Mesothelial cell of epicardium (in vitro differentiated cells): Measurements from ENCODE around the gene TRIP12. TPM values are rescaled to one million over a fixed set of nuclear protein-coding genes. Genes with fewer than 3 reads are reported as not detected.

ENCODE experiments used
- DNase-seq, 2 experiments: peaks; one replicate each; pipeline ENCODE4 v3.0.0; 2021; ENCODE audit warnings: low spot score in 2 of 2; ENCODE audit not compliant: unreplicated experiment in 2 of 2
- H3K27ac Mint-ChIP-seq: 2 replicates; pipeline ENCODE4 v1.8.0; 2021; ENCODE audit warnings: mixed read lengths
- H3K27me3 Mint-ChIP-seq: 2 replicates; pipeline ENCODE4 v1.8.0; 2021; ENCODE audit warnings: low read depth, mixed read lengths
- H3K36me3 Mint-ChIP-seq: 2 replicates; pipeline ENCODE4 v1.8.0; 2021; ENCODE audit warnings: mixed read lengths
- H3K4me1 Mint-ChIP-seq: 2 replicates; pipeline ENCODE4 v1.8.0; 2021; ENCODE audit warnings: mixed read lengths
- H3K4me3 Mint-ChIP-seq: 2 replicates; pipeline ENCODE4 v1.8.0; 2021; ENCODE audit warnings: mild to moderate bottlenecking, moderate library complexity, mixed read lengths
- H3K9me3 Mint-ChIP-seq: 2 replicates; pipeline ENCODE4 v1.8.0; 2021; ENCODE audit warnings: mixed read lengths
- total RNA-seq: library from RNA; stranded (reverse); gene quantifications from 3 replicates; pipeline ENCODE4 v1.2.1, GENCODE V29; 2021
- TF ChIP-seq, protein P1 (sequence below): fragments of 200-600 bp; sonication (generic); IDR thresholded peaks from one replicate; pipeline ENCODE4 v1.5.0; 2021; ENCODE audit warnings: antibody characterized with exemption; ENCODE audit not compliant: unreplicated experiment

The TRIP12 gene
- total RNA-seq, 1 donor from 2014 or later: 253 TPM

DNA sequence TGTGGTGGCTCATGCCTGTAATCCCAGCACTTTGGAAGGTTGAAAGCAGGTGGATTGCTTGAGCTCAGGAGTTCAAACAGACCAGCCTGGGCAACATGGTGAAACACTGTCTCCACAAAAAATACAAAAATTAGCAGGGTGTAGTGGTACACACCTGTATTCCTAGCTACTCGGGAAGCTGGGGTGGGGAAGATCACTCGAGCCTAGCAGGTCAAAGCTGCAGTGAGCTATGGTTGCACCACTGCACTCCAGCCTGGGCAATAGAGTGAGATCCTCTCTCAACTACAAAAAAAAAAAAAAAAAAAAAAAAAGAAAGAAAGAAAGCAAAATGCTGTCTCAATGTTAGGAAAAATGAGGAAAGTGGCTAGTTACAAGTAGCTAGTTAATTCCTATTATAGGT, 56.8 kb downstream of the TRIP12 start:
- TF ChIP-seq, protein P1, sequence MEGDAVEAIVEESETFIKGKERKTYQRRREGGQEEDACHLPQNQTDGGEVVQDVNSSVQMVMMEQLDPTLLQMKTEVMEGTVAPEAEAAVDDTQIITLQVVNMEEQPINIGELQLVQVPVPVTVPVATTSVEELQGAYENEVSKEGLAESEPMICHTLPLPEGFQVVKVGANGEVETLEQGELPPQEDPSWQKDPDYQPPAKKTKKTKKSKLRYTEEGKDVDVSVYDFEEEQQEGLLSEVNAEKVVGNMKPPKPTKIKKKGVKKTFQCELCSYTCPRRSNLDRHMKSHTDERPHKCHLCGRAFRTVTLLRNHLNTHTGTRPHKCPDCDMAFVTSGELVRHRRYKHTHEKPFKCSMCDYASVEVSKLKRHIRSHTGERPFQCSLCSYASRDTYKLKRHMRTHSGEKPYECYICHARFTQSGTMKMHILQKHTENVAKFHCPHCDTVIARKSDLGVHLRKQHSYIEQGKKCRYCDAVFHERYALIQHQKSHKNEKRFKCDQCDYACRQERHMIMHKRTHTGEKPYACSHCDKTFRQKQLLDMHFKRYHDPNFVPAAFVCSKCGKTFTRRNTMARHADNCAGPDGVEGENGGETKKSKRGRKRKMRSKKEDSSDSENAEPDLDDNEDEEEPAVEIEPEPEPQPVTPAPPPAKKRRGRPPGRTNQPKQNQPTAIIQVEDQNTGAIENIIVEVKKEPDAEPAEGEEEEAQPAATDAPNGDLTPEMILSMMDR: no peak
- DNase-seq: no peak
- no peak overlapping the region for H3K4me3 Mint-ChIP-seq
- H3K4me1 Mint-ChIP-seq: peaks cover 6% of the 10 kb centered on the region
- no peak overlapping the region for H3K27ac Mint-ChIP-seq
- H3K9me3 Mint-ChIP-seq: no peaks in the 10 kb centered on the region
- no peaks in the 10 kb centered on the region for H3K27me3 Mint-ChIP-seq
- H3K36me3 Mint-ChIP-seq: peaks cover 3% of the 10 kb centered on the region

DNA sequence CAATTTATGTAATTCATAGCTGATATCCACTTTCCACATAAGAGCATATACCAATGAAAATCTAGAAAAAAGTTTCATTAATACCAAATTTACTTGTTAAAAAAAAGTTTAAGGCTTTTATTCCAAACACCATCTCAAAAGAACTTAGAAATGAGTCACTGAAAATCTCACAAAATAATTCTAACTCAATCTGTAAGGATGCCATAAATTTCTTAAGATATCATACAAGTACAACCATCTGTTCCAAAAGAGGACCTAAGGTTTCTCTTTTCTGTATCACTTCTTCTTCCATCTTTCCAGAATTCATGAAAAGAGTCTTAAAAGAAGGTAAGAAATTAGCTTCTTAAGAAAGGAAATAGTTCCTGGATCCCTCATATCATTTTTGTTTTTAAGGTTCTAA, 60.4 kb downstream of the TRIP12 start:
- no peak overlapping the region for H3K27ac Mint-ChIP-seq
- TF ChIP-seq, protein P1: no peak
- H3K4me1 Mint-ChIP-seq: peaks cover 16% of the 10 kb centered on the region
- DNase-seq: no peak
- H3K36me3 Mint-ChIP-seq: peaks cover 15% of the 10 kb centered on the region
- no peaks in the 10 kb centered on the region for H3K9me3 Mint-ChIP-seq
- no peak overlapping the region for H3K4me3 Mint-ChIP-seq
- H3K27me3 Mint-ChIP-seq: no peaks in the 10 kb centered on the region

DNA sequence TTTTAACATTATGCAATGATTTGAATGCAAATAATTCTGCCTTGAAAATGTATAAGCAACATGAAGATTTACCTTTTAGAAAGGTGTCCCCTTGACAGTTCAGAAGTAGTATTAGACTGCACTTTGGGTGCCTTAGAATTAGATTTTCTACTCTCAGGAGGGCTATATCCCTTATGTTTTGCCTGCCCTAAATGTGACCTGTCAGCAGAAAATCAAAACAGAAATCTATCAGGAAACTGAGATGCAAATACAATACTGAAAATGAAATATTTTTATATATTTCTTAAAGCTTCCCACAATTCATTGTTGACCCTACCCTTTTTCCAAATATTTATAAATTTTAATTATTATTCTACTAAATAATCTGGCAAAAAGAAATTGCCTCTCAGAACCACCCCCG, 61.5 kb downstream of the TRIP12 start:
- DNase-seq: no peak
- H3K27me3 Mint-ChIP-seq: no peaks in the 10 kb centered on the region
- H3K36me3 Mint-ChIP-seq: peaks cover 20% of the 10 kb centered on the region
- H3K9me3 Mint-ChIP-seq: no peaks in the 10 kb centered on the region
- TF ChIP-seq, protein P1: no peak
- H3K4me3 Mint-ChIP-seq: no peak overlapping the region
- H3K4me1 Mint-ChIP-seq: peaks cover 20% of the 10 kb centered on the region
- no peak overlapping the region for H3K27ac Mint-ChIP-seq

DNA sequence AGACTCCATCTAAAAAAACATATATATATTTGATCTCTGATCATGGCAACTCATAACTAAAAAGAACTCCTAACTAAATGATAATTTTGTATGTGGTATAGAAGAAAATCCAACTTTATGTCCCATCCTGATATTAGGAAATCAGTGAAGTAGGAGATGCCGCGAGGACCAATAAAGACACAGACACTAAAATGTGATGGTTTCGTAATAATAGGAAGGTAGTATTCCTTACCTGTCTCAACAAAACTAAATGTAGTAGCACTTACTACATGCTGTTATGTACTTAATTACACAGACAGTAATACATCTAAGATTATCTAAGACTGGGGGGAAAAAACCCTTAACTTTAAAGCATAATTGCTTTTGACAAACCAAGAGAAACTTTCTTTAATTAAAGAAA, 63.5 kb downstream of the TRIP12 start:
- Mint-ChIP-seq H3K9me3 (no peaks in the 10 kb centered on the region), H3K4me1 (peaks cover 17% of the 10 kb centered on the region), H3K36me3 (peaks cover 20% of the 10 kb centered on the region), H3K27ac (no peak overlapping the region), H3K4me3 (no peak overlapping the region), H3K27me3 (no peaks in the 10 kb centered on the region)
- TF ChIP-seq, protein P1: no peak
- DNase-seq: no peak

DNA sequence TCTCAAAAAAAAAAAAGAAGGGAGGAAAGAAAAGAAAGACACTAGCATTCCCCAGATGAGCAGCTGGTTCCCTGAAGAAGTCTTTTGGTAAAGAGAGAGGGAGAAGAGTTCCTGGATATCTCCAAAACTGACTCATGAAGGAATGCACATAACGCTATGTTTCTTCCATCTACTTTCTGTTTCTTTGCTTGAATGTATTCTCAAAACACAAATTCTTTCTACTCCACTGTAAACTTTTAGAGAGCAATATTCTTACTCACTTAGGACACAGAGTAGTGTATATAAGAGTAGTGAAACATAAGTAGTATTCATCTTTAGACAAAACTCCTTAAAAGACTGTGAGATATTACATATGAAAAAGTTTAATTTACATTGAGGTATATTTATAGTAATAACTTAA, 64.2 kb downstream of the TRIP12 start:
- no peaks in the 10 kb centered on the region for H3K27me3 Mint-ChIP-seq
- peak overlapping the region; percentile 53 for H3K27ac Mint-ChIP-seq
- no peak overlapping the region for H3K4me3 Mint-ChIP-seq
- H3K9me3 Mint-ChIP-seq: no peaks in the 10 kb centered on the region
- DNase-seq: no peak
- H3K36me3 Mint-ChIP-seq: peaks cover 20% of the 10 kb centered on the region
- H3K4me1 Mint-ChIP-seq: peaks cover 16% of the 10 kb centered on the region
- TF ChIP-seq, protein P1: no peak

DNA sequence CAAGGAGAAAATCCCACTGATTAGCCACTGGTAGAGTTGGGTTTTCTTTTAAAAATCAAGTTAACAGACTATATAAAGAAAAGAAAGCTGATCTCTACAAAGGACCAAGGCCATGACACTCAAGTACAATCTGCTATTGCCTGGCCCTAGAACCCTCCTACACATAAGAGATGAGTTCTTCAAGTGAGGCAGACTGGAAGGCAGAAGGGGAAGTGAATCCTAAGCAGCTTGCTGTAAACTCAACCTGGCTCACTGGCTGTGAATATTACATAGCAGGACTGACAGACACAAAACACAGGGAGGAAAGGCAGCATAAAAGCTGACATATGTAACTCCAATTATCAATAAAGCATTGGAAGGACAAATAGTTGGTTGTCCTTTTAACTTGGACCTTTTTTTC, 65.4 kb downstream of the TRIP12 start:
- Mint-ChIP-seq H3K4me3 (no peak overlapping the region), H3K27ac (no peak overlapping the region), H3K4me1 (peaks cover 14% of the 10 kb centered on the region), H3K27me3 (no peaks in the 10 kb centered on the region), H3K36me3 (peaks cover 27% of the 10 kb centered on the region), H3K9me3 (peaks cover 6% of the 10 kb centered on the region)
- TF ChIP-seq, protein P1: no peak
- DNase-seq: no peak
